ENCODE results near the gene MS4A14.

The MS4A14 gene

DNA sequence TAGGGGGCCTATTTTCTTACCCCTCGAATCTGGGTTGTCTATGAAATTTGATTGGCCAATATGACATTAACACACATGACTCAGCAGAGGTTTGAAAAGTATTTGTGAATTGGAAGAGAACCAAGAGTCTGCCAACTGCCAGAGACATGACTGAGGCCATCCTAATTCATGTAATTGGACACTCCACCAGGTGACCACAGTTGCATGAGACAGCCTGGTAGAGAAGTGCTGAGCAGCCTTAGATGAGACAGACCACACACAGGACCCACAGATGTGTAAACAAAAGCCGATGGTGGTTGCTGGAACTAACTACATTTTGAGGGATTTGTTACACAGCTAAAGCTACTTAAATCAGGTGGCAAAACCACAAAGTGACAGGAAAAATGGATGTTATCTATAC, 32.3 kb downstream of the MS4A14 start:
- no peak for TF ChIP-seq MYC (IDR thresholded peaks at IDR 0.05; ENCODE audit: low read depth, low read length)
- TF ChIP-seq, protein P1, sequence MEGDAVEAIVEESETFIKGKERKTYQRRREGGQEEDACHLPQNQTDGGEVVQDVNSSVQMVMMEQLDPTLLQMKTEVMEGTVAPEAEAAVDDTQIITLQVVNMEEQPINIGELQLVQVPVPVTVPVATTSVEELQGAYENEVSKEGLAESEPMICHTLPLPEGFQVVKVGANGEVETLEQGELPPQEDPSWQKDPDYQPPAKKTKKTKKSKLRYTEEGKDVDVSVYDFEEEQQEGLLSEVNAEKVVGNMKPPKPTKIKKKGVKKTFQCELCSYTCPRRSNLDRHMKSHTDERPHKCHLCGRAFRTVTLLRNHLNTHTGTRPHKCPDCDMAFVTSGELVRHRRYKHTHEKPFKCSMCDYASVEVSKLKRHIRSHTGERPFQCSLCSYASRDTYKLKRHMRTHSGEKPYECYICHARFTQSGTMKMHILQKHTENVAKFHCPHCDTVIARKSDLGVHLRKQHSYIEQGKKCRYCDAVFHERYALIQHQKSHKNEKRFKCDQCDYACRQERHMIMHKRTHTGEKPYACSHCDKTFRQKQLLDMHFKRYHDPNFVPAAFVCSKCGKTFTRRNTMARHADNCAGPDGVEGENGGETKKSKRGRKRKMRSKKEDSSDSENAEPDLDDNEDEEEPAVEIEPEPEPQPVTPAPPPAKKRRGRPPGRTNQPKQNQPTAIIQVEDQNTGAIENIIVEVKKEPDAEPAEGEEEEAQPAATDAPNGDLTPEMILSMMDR (IDR thresholded peaks at IDR 0.05; ENCODE audit: low read depth, low read length), result no peak
- TF ChIP-seq POLR2A (IDR thresholded peaks at IDR 0.05; ENCODE audit: extremely low read depth, insufficient read length), result no peak
- TF ChIP-seq, protein P2, sequence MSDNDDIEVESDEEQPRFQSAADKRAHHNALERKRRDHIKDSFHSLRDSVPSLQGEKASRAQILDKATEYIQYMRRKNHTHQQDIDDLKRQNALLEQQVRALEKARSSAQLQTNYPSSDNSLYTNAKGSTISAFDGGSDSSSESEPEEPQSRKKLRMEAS (IDR thresholded peaks at IDR 0.05; ENCODE audit: low read depth, low read length), result no peak
- DNase-seq (ENCODE audit: low read depth), result peak; percentile 7

DNA sequence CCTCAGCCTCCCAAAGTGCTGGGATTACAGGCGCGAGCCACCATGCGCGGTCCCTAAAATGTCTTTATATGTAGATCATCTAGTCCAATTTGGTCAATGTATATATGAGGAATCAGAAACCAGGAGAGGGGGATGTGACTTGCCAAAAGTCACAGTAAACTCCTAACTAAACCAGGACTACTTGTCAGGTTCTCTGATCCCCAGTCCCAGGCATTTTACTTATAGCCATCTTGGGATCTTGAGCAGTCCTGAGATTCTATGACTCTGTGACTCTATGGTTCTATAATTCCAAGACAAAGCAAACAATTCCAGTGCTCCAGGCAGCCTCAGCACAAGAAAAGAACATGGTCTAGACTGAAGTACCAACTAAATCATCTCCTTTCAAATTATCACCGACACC, 33.0 kb downstream of the MS4A14 start, which contains the start of gene MS4A5:
Gene MS4A5, plus strand, starts transcription at position 301 of the 400 bp plus-strand sequence. CDS start 103 bp downstream, outside the sequence.
- TF ChIP-seq MYC (IDR thresholded peaks at IDR 0.05; ENCODE audit: low read depth, low read length), result no peak
- TF ChIP-seq POLR2A (IDR thresholded peaks at IDR 0.05; ENCODE audit: extremely low read depth, insufficient read length), result no peak
- TF ChIP-seq, protein P2 (IDR thresholded peaks at IDR 0.05; ENCODE audit: low read depth, low read length), result no peak
- TF ChIP-seq, protein P1 (IDR thresholded peaks at IDR 0.05; ENCODE audit: low read depth, low read length), result no peak
- no peak for DNase-seq (ENCODE audit: low read depth)
- no peak within 1 kb of the TSS for H3K4me3 ChIP-seq (ENCODE audit: low read depth, low read length)

More for the DNA sequence above, 32.3 kb downstream of the MS4A14 start:
- no peak overlapping the region for H3K4me3 ChIP-seq (ENCODE audit: low read depth, low read length)

DNA sequence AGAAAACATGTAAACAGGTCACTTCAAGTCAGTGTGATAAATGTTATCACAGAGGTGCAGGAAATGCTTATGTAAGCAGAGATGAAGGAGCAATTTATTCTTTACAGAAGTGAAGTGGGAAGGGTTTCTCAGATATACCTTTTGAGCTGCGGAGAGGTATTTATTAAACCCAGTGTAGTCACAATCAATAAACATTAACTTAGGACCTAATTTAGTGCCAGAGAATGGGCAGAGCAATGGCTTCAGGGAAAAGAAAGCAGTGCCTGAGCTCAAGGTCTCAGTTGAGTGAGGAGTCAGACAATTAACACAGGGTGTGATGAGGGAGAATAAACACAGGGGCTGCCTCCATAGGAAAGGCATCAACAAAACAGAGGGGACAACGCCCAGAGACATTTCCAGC, 35.0 kb downstream of the MS4A14 start:
- H3K4me3 ChIP-seq (ENCODE audit: low read depth, low read length), result no peak overlapping the region
- TF ChIP-seq POLR2A (IDR thresholded peaks at IDR 0.05; ENCODE audit: extremely low read depth, insufficient read length) (no peak), MYC (IDR thresholded peaks at IDR 0.05; ENCODE audit: low read depth, low read length) (no peak)
- TF ChIP-seq, protein P2 (IDR thresholded peaks at IDR 0.05; ENCODE audit: low read depth, low read length), result no peak
- TF ChIP-seq, protein P1 (IDR thresholded peaks at IDR 0.05; ENCODE audit: low read depth, low read length), result no peak
- DNase-seq (ENCODE audit: low read depth), result no peak

DNA sequence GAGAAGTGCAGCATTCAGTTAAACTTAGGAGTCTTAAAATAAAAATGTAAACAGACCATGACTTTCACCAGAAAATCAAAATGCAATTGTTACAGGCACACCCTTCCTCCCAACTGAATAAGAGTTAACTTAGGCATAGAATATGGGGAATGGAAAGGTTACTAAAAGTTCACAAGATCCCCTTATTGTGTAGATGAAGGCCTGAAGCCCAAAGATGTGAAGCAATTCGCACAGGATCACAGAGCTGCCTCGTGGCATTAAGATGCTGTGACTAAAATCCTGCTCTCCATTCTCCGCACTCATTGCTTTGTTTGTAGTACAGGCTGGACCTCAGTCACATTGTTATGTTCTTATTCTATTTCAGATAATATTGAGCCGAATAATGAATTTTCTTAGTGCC, 37.1 kb downstream of the MS4A14 start:
- TF ChIP-seq, protein P2 (IDR thresholded peaks at IDR 0.05; ENCODE audit: low read depth, low read length), result no peak
- TF ChIP-seq MYC (IDR thresholded peaks at IDR 0.05; ENCODE audit: low read depth, low read length) (no peak), POLR2A (IDR thresholded peaks at IDR 0.05; ENCODE audit: extremely low read depth, insufficient read length) (no peak)
- TF ChIP-seq, protein P1 (IDR thresholded peaks at IDR 0.05; ENCODE audit: low read depth, low read length), result no peak
- H3K4me3 ChIP-seq (ENCODE audit: low read depth, low read length), result no peak overlapping the region
- no peak for DNase-seq (ENCODE audit: low read depth)

DNA sequence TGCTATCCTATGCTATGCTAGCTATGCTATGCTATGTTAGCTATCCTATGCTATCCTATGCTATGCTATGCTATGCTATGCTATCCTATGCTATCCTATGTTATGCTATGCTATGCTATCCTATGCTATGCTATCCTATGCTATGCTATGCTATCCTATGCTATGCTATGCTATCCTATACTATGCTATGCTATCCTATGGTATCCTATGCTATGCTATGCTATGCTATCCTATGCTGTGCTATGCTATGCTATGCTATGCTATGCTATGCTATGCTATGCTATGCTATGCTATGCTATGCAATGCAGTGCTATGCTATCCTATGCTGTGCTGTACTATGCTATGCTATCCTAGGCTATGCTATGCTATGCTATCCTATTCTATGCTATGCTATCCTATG, 50.8 kb downstream of the MS4A14 start:
- TF ChIP-seq, protein P2 (IDR thresholded peaks at IDR 0.05; ENCODE audit: low read depth, low read length), result no peak
- TF ChIP-seq, protein P1 (IDR thresholded peaks at IDR 0.05; ENCODE audit: low read depth, low read length), result no peak
- no peak for TF ChIP-seq POLR2A (IDR thresholded peaks at IDR 0.05; ENCODE audit: extremely low read depth, insufficient read length)
- no peak for TF ChIP-seq MYC (IDR thresholded peaks at IDR 0.05; ENCODE audit: low read depth, low read length)
- DNase-seq (ENCODE audit: low read depth), result no peak
- H3K4me3 ChIP-seq (ENCODE audit: low read depth, low read length), result no peak overlapping the region
